Dedifferentiated amniotic fluid mesenchymal stem cell (primary cell): ENCODE data around the gene NUP42.
"Not testable (repeated sequence)": the region's sequence is repeated elsewhere in the genome, so short reads cannot be mapped to it uniquely, and the experiment has no call there.

Source experiments
- DNase-seq: peaks from one replicate; pipeline ENCODE4 v3.0.0-alpha.2; 2016; ENCODE audit errors: extremely low spot score

The NUP42 gene

GRCh38 chr7:23181684-23182553 lies at the start of gene NUP42:
NUP42 (plus strand) TSS chr7:23182048; CDS start chr7:23182086, 38 bp downstream.
- DNase-seq = peak; percentile 99

- DNase-seq = no peak
Observed at GRCh38 chr7:23133797-23134196, 48.1 kb upstream of the NUP42 start.

- no peak for DNase-seq
Observed at GRCh38 chr7:23135755-23136154, 46.1 kb upstream of the NUP42 start.

- DNase-seq = no peak
Observed at GRCh38 chr7:23136216-23136615, 45.6 kb upstream of the NUP42 start.

GRCh38 chr7:23157679-23158078 lies 24.2 kb upstream of the NUP42 start:
- no peak for DNase-seq

- no peak for DNase-seq
Observed at GRCh38 chr7:23158546-23158945, 23.3 kb upstream of the NUP42 start.

GRCh38 chr7:23161482-23161881 lies 20.4 kb upstream of the NUP42 start:
- DNase-seq = no peak

GRCh38 chr7:23164846-23165245 lies 17.0 kb upstream of the NUP42 start:
- DNase-seq = no peak

- no peak for DNase-seq
Observed at GRCh38 chr7:23165316-23165715, 16.5 kb upstream of the NUP42 start.

GRCh38 chr7:23167691-23168090 lies 14.2 kb upstream of the NUP42 start:
- DNase-seq = no peak

- DNase-seq = no peak
Observed at GRCh38 chr7:23168111-23168885, 13.6 kb upstream of the NUP42 start.

GRCh38 chr7:23175938-23176337 lies 5.9 kb upstream of the NUP42 start:
- DNase-seq = no peak

GRCh38 chr7:23183279-23184012 lies 1.6 kb downstream of the NUP42 start:
- DNase-seq = no peak

- DNase-seq = no peak
Observed at GRCh38 chr7:23184291-23184690, 2.4 kb downstream of the NUP42 start.

- peak; percentile 80 for DNase-seq
Observed at GRCh38 chr7:23184709-23185359, 3.0 kb downstream of the NUP42 start.

GRCh38 chr7:23185980-23186379 lies 4.1 kb downstream of the NUP42 start:
- no peak for DNase-seq

GRCh38 chr7:23191022-23191421 lies 9.2 kb downstream of the NUP42 start:
- DNase-seq = no peak

- not testable (repeated sequence) for DNase-seq
Observed at GRCh38 chr7:23193650-23194227, 11.9 kb downstream of the NUP42 start.

- no peak for DNase-seq
Observed at GRCh38 chr7:23196306-23196705, 14.5 kb downstream of the NUP42 start.

GRCh38 chr7:23197745-23198144 lies 15.9 kb downstream of the NUP42 start:
- DNase-seq = not testable (repeated sequence)

GRCh38 chr7:23200331-23200730 lies 18.5 kb downstream of the NUP42 start:
- no peak for DNase-seq
